ENCODE results near the gene ARHGEF4.

- TF ChIP-seq NR3C1 (CRISPR knock-in tag; conservative IDR thresholded peaks at IDR 0.05; ENCODE audit: low read depth), result no peak
- TF ChIP-seq USF2 (CRISPR knock-in tag; IDR thresholded peaks at IDR 0.05), result no peak
- TF ChIP-seq CTCF (IDR thresholded peaks at IDR 0.05), result no peak
- no peak for TF ChIP-seq TP53 (CRISPR knock-in tag; IDR thresholded peaks at IDR 0.05)
- TF ChIP-seq ZNF512 (CRISPR knock-in tag; IDR thresholded peaks at IDR 0.05; ENCODE audit: borderline replicate concordance), result no peak
- TF ChIP-seq SP1 (CRISPR knock-in tag; conservative IDR thresholded peaks at IDR 0.05), result no peak
- no peak for TF ChIP-seq MYBL2 (CRISPR knock-in tag; IDR thresholded peaks at IDR 0.05)
- TF ChIP-seq ZBTB21 (CRISPR knock-in tag; IDR thresholded peaks at IDR 0.05; ENCODE audit: borderline replicate concordance), result no peak
- TF ChIP-seq TEAD4 (CRISPR knock-in tag; IDR thresholded peaks at IDR 0.05), result no peak
- no peak for TF ChIP-seq ATF3 (CRISPR knock-in tag; conservative IDR thresholded peaks at IDR 0.05)
- no peak for TF ChIP-seq ZNF232 (CRISPR knock-in tag; IDR thresholded peaks at IDR 0.05)
- no peak for TF ChIP-seq OVOL2 (CRISPR knock-in tag; IDR thresholded peaks at IDR 0.05; ENCODE audit: borderline replicate concordance)
- no peak for TF ChIP-seq JUN (CRISPR knock-in tag; IDR thresholded peaks at IDR 0.05)
- no peak for TF ChIP-seq STAT6 (CRISPR knock-in tag; conservative IDR thresholded peaks at IDR 0.05; ENCODE audit: low read depth)
Observed at GRCh38 chr2:131039908-131040660, 203.4 kb downstream of the ARHGEF4 start.
